GM18505 (cell line): ENCODE data around the gene NAA60.
"Not testable (repeated sequence)": the region's sequence is repeated elsewhere in the genome, so short reads cannot be mapped to it uniquely, and the experiment has no call there.

Experiments used
- ATAC-seq: cut with Tn5 transposase; IDR thresholded peaks from one replicate; pipeline ENCODE4 v1.9.1; 2021; ENCODE audit not compliant: unreplicated experiment
- POLR2A ChIP-seq: IDR thresholded peaks from 4 replicates; pipeline ENCODE4 v1.6.1; 2011; ENCODE audit warnings: borderline replicate concordance; ENCODE audit not compliant: insufficient read depth, insufficient read length; ENCODE audit errors: extremely low read depth

The NAA60 gene

DNA sequence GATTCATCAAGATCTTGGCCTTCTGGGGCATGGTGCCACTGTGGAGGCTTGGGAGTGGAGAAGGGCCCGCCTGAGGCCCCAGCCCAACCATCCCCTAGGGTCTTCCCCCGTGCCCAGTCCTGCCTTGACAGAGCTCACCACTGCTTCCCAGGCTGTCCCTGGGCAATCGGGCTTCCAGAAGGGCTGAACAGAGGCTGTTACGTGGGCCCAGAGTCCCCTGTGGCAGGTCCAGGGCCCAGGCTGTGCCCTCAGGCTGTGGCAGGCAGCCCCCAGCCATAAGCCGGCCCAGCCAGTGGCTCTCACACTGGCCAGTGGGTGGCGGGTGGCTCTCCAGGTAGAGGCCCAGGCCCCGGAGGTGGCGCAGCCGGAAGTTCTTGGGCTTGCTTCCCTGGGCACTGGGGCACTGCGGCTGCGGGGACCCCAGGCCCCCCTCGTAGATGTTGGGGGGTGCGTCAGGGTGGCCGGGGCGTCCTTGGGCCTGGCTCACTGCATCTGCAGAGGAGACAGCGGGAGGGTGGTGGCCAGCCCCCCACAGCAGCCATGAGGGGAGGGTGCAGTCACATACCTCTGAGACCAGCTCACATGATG lies 51.0 kb downstream of the NAA60 start:
- ATAC-seq: no peak
- no peak for TF ChIP-seq POLR2A

DNA sequence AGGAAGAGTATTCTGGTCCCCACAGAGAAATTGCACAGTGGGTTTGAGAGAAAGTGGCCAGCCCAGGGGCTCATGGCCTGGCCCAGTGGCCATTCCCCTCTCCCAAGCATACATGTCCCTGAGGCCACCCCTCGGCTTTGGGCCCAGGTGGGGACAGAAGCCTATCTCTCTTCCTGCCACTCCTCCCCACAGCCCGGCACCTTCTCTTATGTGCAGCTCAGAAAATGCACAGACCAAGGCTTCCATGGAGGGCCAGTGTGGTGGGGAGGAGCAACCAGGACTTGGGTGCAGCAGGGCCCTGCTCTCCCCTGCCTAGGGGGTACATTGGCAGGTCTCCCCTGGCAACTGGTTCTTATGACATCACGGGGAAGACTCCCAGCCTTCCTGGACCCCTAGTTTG lies 51.7 kb downstream of the NAA60 start, which contains the start of gene C16orf90:
TSS of gene C16orf90 (minus strand) at position 314 of the 400 bp plus-strand sequence. CDS start at position 246, 68 bp downstream.
- ATAC-seq: no peak
- no peak for TF ChIP-seq POLR2A

DNA sequence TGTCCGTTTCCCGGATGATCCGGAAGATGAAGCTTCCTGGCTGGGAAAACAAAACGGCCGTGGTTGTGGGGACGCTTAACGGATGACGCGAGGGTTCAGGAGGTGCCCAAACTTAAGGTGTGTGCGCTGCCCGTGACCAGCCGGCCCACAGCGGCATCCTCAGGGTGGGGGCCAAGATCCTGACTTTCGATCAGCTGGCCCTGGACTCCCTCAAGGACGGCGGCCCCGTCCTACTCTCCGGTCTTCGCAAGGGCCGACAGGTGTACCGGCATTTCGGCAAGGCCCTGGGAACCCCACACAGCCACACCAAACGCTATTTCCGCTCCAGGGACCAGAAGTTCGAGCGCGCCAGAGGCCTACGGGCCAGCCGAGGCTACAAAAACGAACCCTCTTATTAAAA lies 52.9 kb downstream of the NAA60 start:
- no peak for ATAC-seq
- no peak for TF ChIP-seq POLR2A

DNA sequence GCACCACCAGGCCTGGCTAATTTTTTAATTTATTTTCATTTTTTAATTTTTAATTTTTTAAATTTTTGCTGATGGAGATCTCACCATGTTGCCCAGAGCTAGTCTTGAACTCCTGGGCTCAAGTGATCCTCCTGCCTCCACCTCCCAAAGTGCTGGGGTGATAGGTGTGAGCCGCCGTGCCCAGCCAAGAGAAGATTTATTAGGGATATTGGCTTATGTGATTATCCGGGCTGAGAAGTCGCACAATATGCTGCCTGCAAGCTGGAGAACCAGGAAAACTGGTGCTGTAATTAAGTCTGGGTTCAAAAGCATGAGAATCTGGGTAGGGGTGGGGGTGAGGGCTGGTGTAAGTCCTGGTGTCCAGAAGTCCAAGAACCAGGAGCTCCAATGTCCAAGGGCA lies 54.3 kb downstream of the NAA60 start:
- no peak for ATAC-seq
- TF ChIP-seq POLR2A: no peak

DNA sequence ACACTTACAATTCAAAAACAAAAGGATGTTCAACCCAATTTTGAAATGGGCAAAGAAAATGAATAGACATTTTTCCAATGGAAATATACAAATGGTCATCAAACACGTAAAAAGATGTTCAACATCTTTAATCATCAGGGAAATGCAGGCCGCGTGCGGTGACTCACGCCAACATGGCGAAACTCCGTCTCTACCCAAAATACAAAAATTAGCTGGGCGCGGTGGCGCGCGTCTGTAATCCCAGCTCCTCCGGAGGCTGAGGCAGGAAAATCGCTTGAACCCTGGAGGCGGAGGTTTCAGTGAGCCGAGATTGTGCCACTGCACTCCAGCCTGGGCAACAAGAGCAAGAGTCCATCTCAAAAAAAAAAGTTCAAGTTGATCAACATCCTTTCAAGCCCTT lies 55.5 kb downstream of the NAA60 start:
- no peak for ATAC-seq
- no peak for TF ChIP-seq POLR2A

DNA sequence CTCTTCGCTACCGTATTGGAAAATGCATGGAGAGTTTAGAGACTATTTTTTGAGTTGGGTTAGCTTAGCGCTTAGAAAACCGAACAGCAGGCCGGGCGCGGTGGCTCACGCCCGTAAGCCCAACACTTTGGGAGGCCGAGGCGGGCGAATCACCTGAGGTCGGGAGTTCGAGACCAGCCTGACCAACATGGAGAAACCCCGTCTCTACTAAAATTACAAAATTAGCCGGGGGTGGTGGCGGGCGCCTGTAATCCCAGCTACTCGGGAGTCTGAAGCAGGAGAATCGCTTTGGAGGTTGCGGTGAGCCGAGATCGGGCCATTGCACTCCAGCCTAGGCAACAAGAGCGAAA lies 57.9 kb downstream of the NAA60 start:
- ATAC-seq: not testable (repeated sequence)

GRCh38 chr16:3501783-3502400 lies 58.4 kb downstream of the NAA60 start:
- TF ChIP-seq POLR2A: no peak
- ATAC-seq: no peak

GRCh38 chr16:3503523-3503922 lies 60.0 kb downstream of the NAA60 start:
- ATAC-seq: no peak
- TF ChIP-seq POLR2A: no peak

- no peak for ATAC-seq
Measured at GRCh38 chr16:3508736-3509135, 65.3 kb downstream of the NAA60 start.

GRCh38 chr16:3509470-3509928 lies 66.0 kb downstream of the NAA60 start:
- ATAC-seq: no peak
- TF ChIP-seq POLR2A: no peak

More at GRCh38 chr16:3508736-3509135, 65.3 kb downstream of the NAA60 start:
- TF ChIP-seq POLR2A: no peak

GRCh38 chr16:3510416-3510815 lies 66.9 kb downstream of the NAA60 start:
- no peak for TF ChIP-seq POLR2A
- ATAC-seq: no peak

GRCh38 chr16:3511286-3512180 lies 68.1 kb downstream of the NAA60 start:
- TF ChIP-seq POLR2A: no peak
- no peak for ATAC-seq

DNA sequence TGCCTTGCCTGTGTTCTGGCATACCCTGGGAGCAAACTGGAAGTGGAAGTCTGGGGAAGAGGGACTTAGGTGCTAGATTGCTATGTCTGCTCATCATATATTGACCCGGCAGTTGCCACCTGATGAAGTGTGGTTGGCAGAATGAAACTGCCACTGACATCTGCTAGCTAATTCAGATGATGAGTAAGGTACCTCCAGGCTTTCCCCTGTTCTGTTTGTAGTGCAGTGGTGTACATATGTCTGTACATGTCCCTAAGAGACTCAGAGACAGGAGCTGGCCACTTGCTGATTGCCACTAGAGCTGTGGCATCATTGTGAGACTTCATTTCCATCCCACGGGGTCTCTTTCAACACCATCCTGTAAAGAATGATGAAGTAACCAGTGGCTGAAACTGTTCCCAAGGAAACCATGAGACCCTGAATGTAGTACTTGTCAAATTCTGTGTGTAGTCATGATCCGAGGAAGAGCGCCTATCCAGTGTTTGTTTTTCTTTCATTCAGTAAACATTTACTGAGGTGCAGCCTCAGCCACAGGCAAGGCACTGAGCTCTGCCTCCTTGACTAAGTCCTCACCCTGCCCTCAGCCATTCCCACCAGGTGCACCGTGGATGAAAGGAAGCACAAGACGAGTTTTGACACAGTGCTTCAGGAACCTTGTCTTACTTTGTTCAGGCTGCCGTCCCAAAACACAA lies 70.6 kb downstream of the NAA60 start:
- no peak for TF ChIP-seq POLR2A
- ATAC-seq: no peak

GRCh38 chr16:3514621-3515020 lies 71.1 kb downstream of the NAA60 start:
- no peak for TF ChIP-seq POLR2A
- ATAC-seq: no peak

GRCh38 chr16:3515897-3516296 lies 72.4 kb downstream of the NAA60 start:
- no peak for TF ChIP-seq POLR2A

More at GRCh38 chr16:3515897-3516296, 72.4 kb downstream of the NAA60 start:
- no peak for ATAC-seq
